Esophagus muscularis mucosa (tissue), 4 donors: ENCODE results near the gene VSTM5.

Experiments
- CTCF ChIP-seq, 3 experiments: fragments of 200-600 bp in 2 of 3; fragments of 450-650 bp in 1 of 3; sonication (generic) in 2 of 3; IDR thresholded peaks; one replicate each; pipeline ENCODE4 v1.5.1; 2017 to 2019; ENCODE audit warnings: antibody characterized with exemption in 3 of 3, mild to moderate bottlenecking in 2 of 3, moderate library complexity in 1 of 3
- EP300 ChIP-seq: sonication (generic); formaldehyde crosslinking; IDR thresholded peaks from one replicate; pipeline ENCODE4 v1.6.1; 2017; ENCODE audit warnings: antibody characterized with exemption
- POLR2A ChIP-seq: fragments of 450-650 bp; IDR thresholded peaks from one replicate; pipeline ENCODE4 v1.6.1; 2017; ENCODE audit warnings: antibody characterized with exemption, moderate library complexity, mild to moderate bottlenecking, low read depth
- POLR2AphosphoS5 ChIP-seq, 2 donors: sonication (generic); formaldehyde crosslinking; IDR thresholded peaks; one replicate each; pipeline ENCODE4 v1.6.1; 2017; ENCODE audit warnings: antibody characterized with exemption in 2 of 2

- TF ChIP-seq CTCF (IDR thresholded peaks at IDR 0.05) (no peak), POLR2A (no peak), EP300 (no peak), POLR2AphosphoS5 (IDR thresholded peaks at IDR 0.05) (no peak)
Measured at GRCh38 chr11:93791493-93791892, 58.9 kb downstream of the VSTM5 start.
